CD4-positive, alpha-beta T cell (primary cell): ENCODE results near the gene MCEMP1. TPM values are rescaled to one million over a fixed set of nuclear protein-coding genes. Genes with fewer than 3 reads are reported as not detected.

Experiments used
- ATAC-seq: fragments of 200-7000 bp; cut with Tn5 transposase; one replicate; pipeline ENCODE4 v1.10.0; 2022; ENCODE audit warnings: mild to moderate bottlenecking; ENCODE audit not compliant: poor library complexity
- CTCF ChIA-PET: fragments of 350-600 bp; sonication (Branson Sonifier 250); formaldehyde crosslinking; loops from one replicate; lab custom pipeline; 2021; ENCODE audit warnings: antibody characterized with exemption, inconsistent platforms; lab: Charles Lee
- POLR2A ChIA-PET: fragments of 350-600 bp; sonication (Branson Sonifier 250); formaldehyde crosslinking; loops from one replicate; lab custom pipeline; 2021; ENCODE audit warnings: antibody characterized with exemption, inconsistent platforms; lab: Charles Lee
- DNase-seq, 14 experiments: peaks; one replicate each; pipeline ENCODE4 v3.0.0-alpha.2; 2013 to 2020; ENCODE audit warnings: mixed read lengths in 2 of 14
- H3K27ac ChIP-seq, 2 donors: one replicate each; pipeline versions ENCODE4 v1.5.1 to v1.7.0; 2013; ENCODE audit warnings: low read length in 2 of 2, low read depth in 1 of 2, mild to moderate bottlenecking in 1 of 2
- H3K27me3 ChIP-seq, 2 experiments: 1 replicate in 1 of 2; 2 replicates in 1 of 2; pipeline versions ENCODE4 v1.6.1 to v1.7.0; 2013; ENCODE audit warnings: low read length in 2 of 2, control low read depth in 1 of 2, mild to moderate bottlenecking in 1 of 2, moderate library complexity in 1 of 2; ENCODE audit not compliant: insufficient read depth in 2 of 2, control insufficient read depth in 1 of 2
- H3K36me3 ChIP-seq: one replicate; pipeline ENCODE4 v1.6.1; 2013; ENCODE audit warnings: low read length, control low read depth; ENCODE audit not compliant: insufficient read depth
- H3K4me1 ChIP-seq: one replicate; pipeline ENCODE4 v1.6.1; 2013; ENCODE audit warnings: low read length, control low read depth; ENCODE audit not compliant: insufficient read depth
- H3K4me3 ChIP-seq: one replicate; pipeline ENCODE4 v1.5.1; 2013; ENCODE audit warnings: mild to moderate bottlenecking, low read length, moderate library complexity
- H3K9me3 ChIP-seq, 2 experiments: 1 replicate in 1 of 2; 2 replicates in 1 of 2; pipeline versions ENCODE4 v1.6.1 to v1.7.0; 2013; ENCODE audit warnings: low read length in 2 of 2, mild to moderate bottlenecking in 2 of 2, control low read depth in 1 of 2, moderate library complexity in 1 of 2; ENCODE audit not compliant: control insufficient read depth in 1 of 2, insufficient read depth in 1 of 2
- H3K27ac Mint-ChIP-seq: one replicate; pipeline ENCODE4 v1.8.0; 2020; ENCODE audit warnings: mixed read lengths
- H3K27me3 Mint-ChIP-seq: one replicate; pipeline ENCODE4 v1.8.0; 2021; ENCODE audit warnings: mixed read lengths
- H3K36me3 Mint-ChIP-seq: one replicate; pipeline ENCODE4 v1.8.0; 2021; ENCODE audit warnings: low read depth, mixed read lengths
- H3K4me1 Mint-ChIP-seq: one replicate; pipeline ENCODE4 v1.8.0; 2021; ENCODE audit warnings: low read depth, mixed read lengths
- H3K4me3 Mint-ChIP-seq: one replicate; pipeline ENCODE4 v1.8.0; 2020; ENCODE audit warnings: mild to moderate bottlenecking, mixed read lengths
- H3K9me3 Mint-ChIP-seq: one replicate; pipeline ENCODE4 v1.8.0; 2020; ENCODE audit warnings: mixed read lengths
- intact Hi-C, 2 experiments: fragments of 100-400 bp; cut with DNase I in 1 of 2; cut with micrococcal nuclease in 1 of 2; formaldehyde crosslinking; loops; one replicate each; pipeline versions ENCODE4 v1.15.1 to v1.9.0; 2023 to 2025; cut with DNase I, micrococcal nuclease
- total RNA-seq, 174 experiments: library from RNA in 2 of 174; stranded (reverse) in 2 of 174; gene quantifications; one replicate each; pipeline ENCODE4 v1.2.3 and lab custom pipeline; 2021 to 2026
- TF ChIP-seq, protein P1 (sequence below): fragments of 200-600 bp; IDR thresholded peaks from one replicate; pipeline ENCODE4 v1.8.0; 2022; ENCODE audit warnings: antibody characterized with exemption, mild to moderate bottlenecking

MCEMP1 gene
- total RNA-seq, 2 experiments from 2014 or later = 0.38 TPM; not detected in 1

DNA sequence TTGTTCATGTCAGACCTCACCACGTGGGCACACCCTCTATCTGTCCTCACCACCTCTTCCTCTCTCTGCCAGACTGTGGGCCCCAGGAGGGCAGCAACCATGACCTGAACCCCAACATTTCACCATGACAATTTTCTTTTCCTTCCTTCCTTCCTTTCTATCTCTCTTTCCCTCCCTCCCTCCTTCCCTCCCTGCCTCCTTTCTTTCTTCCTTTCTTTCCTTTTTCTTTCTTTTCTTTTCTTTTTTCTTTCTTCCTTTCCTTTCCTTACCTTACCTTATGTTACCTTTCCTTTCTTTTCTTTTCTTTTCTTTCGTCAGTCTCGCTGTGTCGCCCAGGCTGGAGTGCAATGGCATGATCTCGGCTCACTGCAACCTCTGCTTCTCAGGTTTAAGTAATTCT, 33.7 kb downstream of the MCEMP1 start:
- peaks cover 21% of the 10 kb centered on the region for H3K4me1 Mint-ChIP-seq
- peaks cover 34% of the 10 kb centered on the region for H3K4me1 ChIP-seq
- POLR2A ChIA-PET = no interaction called here

DNA sequence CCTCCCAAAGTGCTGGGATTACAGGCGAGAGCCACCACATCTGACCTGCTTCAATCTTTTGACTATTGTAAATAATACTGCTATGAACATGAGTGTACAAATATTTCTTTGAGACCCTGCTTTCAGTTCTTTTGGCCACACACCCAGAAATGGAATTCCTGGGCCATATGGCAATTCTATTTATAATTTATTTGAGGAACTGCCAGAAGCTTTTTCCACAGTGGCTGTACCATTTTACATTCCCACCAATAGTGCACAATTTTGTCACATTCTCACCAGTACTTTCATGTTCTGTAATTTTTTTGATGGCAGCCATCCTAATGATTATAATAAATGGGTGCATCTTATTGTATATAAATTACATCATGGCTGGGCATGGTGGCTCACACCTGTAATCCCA, 38.8 kb downstream of the MCEMP1 start:
- TF ChIP-seq, protein P1, sequence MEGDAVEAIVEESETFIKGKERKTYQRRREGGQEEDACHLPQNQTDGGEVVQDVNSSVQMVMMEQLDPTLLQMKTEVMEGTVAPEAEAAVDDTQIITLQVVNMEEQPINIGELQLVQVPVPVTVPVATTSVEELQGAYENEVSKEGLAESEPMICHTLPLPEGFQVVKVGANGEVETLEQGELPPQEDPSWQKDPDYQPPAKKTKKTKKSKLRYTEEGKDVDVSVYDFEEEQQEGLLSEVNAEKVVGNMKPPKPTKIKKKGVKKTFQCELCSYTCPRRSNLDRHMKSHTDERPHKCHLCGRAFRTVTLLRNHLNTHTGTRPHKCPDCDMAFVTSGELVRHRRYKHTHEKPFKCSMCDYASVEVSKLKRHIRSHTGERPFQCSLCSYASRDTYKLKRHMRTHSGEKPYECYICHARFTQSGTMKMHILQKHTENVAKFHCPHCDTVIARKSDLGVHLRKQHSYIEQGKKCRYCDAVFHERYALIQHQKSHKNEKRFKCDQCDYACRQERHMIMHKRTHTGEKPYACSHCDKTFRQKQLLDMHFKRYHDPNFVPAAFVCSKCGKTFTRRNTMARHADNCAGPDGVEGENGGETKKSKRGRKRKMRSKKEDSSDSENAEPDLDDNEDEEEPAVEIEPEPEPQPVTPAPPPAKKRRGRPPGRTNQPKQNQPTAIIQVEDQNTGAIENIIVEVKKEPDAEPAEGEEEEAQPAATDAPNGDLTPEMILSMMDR = no peak
- no peak for ATAC-seq
- POLR2A ChIA-PET = no interaction called here

More for the DNA sequence above, 33.7 kb downstream of the MCEMP1 start:
- H3K27ac Mint-ChIP-seq = peak overlapping the region; percentile 34
- no peaks in the 10 kb centered on the region for H3K36me3 Mint-ChIP-seq
- H3K4me3 ChIP-seq = no peak overlapping the region
- no peaks in the 10 kb centered on the region for H3K27me3 ChIP-seq
- H3K9me3 ChIP-seq = no peaks in the 10 kb centered on the region
- DNase-seq (no peak), ATAC-seq (no peak)
- H3K36me3 ChIP-seq = no peaks in the 10 kb centered on the region
- intact Hi-C loops = no loop called here
- no peak overlapping the region for H3K27ac ChIP-seq
- TF ChIP-seq, protein P1 = no peak
- H3K27me3 Mint-ChIP-seq = no peaks in the 10 kb centered on the region
- no peak overlapping the region for H3K4me3 Mint-ChIP-seq
- CTCF ChIA-PET = no interaction called here
- H3K9me3 Mint-ChIP-seq = no peaks in the 10 kb centered on the region

DNA sequence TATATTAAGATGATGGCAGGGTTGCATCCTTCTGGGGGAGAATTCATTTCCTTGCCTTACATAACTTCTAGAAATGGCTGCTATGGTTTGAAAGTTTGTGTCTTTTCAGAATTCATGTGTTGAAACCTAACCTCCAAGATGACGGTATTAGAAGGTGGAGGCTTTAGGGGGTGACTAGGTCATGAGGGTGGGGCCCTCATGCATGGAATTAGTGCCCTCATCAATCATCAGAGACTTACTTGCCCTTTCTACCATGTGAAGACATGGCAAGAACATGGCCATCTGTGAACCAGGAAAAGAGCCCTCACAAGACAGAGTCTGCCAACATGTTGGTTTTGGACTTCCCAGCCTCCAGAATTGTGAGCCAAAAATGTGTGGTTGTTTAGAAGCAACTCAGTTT, 39.9 kb downstream of the MCEMP1 start:
- ChIA-PET CTCF (no interaction called here), POLR2A (no interaction called here)
- Histone ChIP-seq H3K27ac (no peak overlapping the region), H3K4me3 (no peak overlapping the region), H3K36me3 (no peaks in the 10 kb centered on the region), H3K4me1 (peaks cover 11% of the 10 kb centered on the region), H3K27me3 (no peaks in the 10 kb centered on the region), H3K9me3 (peaks cover 0 to 5% of the 10 kb centered on the region in 2 experiments)
- ATAC-seq (no peak), DNase-seq (no peak)
- Mint-ChIP-seq H3K4me1 (no peaks in the 10 kb centered on the region), H3K9me3 (no peaks in the 10 kb centered on the region), H3K36me3 (no peaks in the 10 kb centered on the region), H3K27ac (no peak overlapping the region), H3K4me3 (no peak overlapping the region), H3K27me3 (no peaks in the 10 kb centered on the region)
- TF ChIP-seq, protein P1 = no peak
- intact Hi-C loops = no loop called here

More for the DNA sequence above, 38.8 kb downstream of the MCEMP1 start:
- Histone ChIP-seq H3K9me3 (peaks cover 0 to 5% of the 10 kb centered on the region in 2 experiments), H3K27ac (no peak overlapping the region), H3K36me3 (no peaks in the 10 kb centered on the region), H3K27me3 (no peaks in the 10 kb centered on the region), H3K4me3 (no peak overlapping the region), H3K4me1 (peaks cover 11% of the 10 kb centered on the region)
- no peaks in the 10 kb centered on the region for H3K36me3 Mint-ChIP-seq
- H3K27me3 Mint-ChIP-seq = no peaks in the 10 kb centered on the region
- H3K9me3 Mint-ChIP-seq = no peaks in the 10 kb centered on the region
- intact Hi-C loops = no loop called here
- no peak for DNase-seq
- H3K27ac Mint-ChIP-seq = no peak overlapping the region
- no peak overlapping the region for H3K4me3 Mint-ChIP-seq
- CTCF ChIA-PET = no interaction called here
- H3K4me1 Mint-ChIP-seq = no peaks in the 10 kb centered on the region
